HepG2 (cell line): ENCODE data around the gene FLACC1. TPM values are rescaled to one million over a fixed set of nuclear protein-coding genes. Genes with fewer than 3 reads are reported as not detected.

Experiments
- ATAC-seq: fragments of 200-7000 bp; cut with Tn5 transposase; 3 replicates; pipeline ENCODE4 v1.9.1; 2020; ENCODE audit warnings: mild to moderate bottlenecking, moderate library complexity
- BruUV-seq: library from RNA; stranded (reverse); fragments of 400-500 nt; replicated peaks from 2 replicates; lab custom pipeline; 2021; lab: Mats Ljungman, UMichigan
- CTCF ChIA-PET: fragments of 300-600 bp; formaldehyde crosslinking; extraction: SDS; loops from one replicate; lab custom pipeline; 2021; ENCODE audit warnings: low total read pairs, inconsistent platforms, low intra/inter-chr PET ratio; lab: Yijun Ruan, JAX
- POLR2A ChIA-PET: fragments of 350-600 bp; sonication (Branson Sonifier 250); formaldehyde crosslinking; loops from one replicate; lab custom pipeline; 2020; ENCODE audit warnings: antibody characterized with exemption, inconsistent platforms; lab: Yijun Ruan, JAX
- DNase-seq: peaks from one replicate; pipeline ENCODE4 v3.0.0-alpha.2; 2015; ENCODE audit warnings: low spot score
- FAIRE-seq: peaks from 3 replicates; lab custom pipeline; 2011; peaks lifted over from hg19 to GRCh38; lab: Jason Lieb, UNC
- H2AFZ ChIP-seq: one replicate; pipeline ENCODE4 v1.6.1; 2011; ENCODE audit warnings: low read length, inconsistent platforms
- H3K27ac ChIP-seq: fragments of 300-600 bp; 3 replicates; pipeline ENCODE4 v1.8.0; 2011; ENCODE audit warnings: mixed run types, mild to moderate bottlenecking, mixed read lengths, low read length, inconsistent platforms; ENCODE audit not compliant: insufficient read depth; ENCODE audit errors: extremely low read length
- H3K27me3 ChIP-seq, 2 experiments: fragments of 200-600 bp in 1 of 2; 2 replicates in 1 of 2; 3 replicates in 1 of 2; pipeline versions ENCODE4 v1.6.0 to v1.8.0; 2011; ENCODE audit warnings: low read length in 2 of 2, mild to moderate bottlenecking in 2 of 2, moderate library complexity in 2 of 2, inconsistent platforms in 1 of 2; ENCODE audit not compliant: insufficient read depth in 2 of 2, control insufficient read depth in 1 of 2
- H3K36me3 ChIP-seq, 2 experiments: fragments of 200-600 bp in 1 of 2; replicated peaks in 1 of 2; 2 replicates in 1 of 2; 3 replicates in 1 of 2; pipeline versions ENCODE4 v1.5.1 to v1.8.0; 2011; ENCODE audit warnings: low read length in 2 of 2, inconsistent platforms in 1 of 2; ENCODE audit not compliant: insufficient read depth in 2 of 2, control insufficient read depth in 1 of 2
- H3K4me1 ChIP-seq: 2 replicates; pipeline ENCODE4 v1.5.1; 2012; ENCODE audit warnings: low read length, inconsistent platforms; ENCODE audit not compliant: insufficient read depth
- H3K4me2 ChIP-seq: 2 replicates; pipeline ENCODE4 v1.6.0; 2011; ENCODE audit warnings: low read depth, low read length, inconsistent platforms
- H3K4me3 ChIP-seq, 3 experiments: fragments of 200-600 bp in 1 of 3; sonication (generic), shearing (Covaris generic) in 1 of 3; replicated peaks in 1 of 3; 2 replicates each; pipeline ENCODE4 v1.5.1; 2011 to 2016; ENCODE audit warnings: low read length in 3 of 3, inconsistent platforms in 2 of 3, low read depth in 2 of 3, mild to moderate bottlenecking in 2 of 3, control low read depth in 1 of 3, mixed read lengths in 1 of 3; ENCODE audit not compliant: insufficient read depth in 1 of 3
- H3K79me2 ChIP-seq: one replicate; pipeline ENCODE4 v1.6.1; 2011; ENCODE audit warnings: low read length, inconsistent platforms; ENCODE audit not compliant: insufficient read depth
- H3K9ac ChIP-seq: 2 replicates; pipeline ENCODE4 v1.6.0; 2011; ENCODE audit warnings: mild to moderate bottlenecking, low read depth, low read length, inconsistent platforms; ENCODE audit not compliant: insufficient read depth
- H3K9me3 ChIP-seq: 2 replicates; pipeline ENCODE4 v1.5.1; 2012; ENCODE audit warnings: mild to moderate bottlenecking, low read length
- H4K20me1 ChIP-seq: 2 replicates; pipeline ENCODE4 v1.6.0; 2011; ENCODE audit warnings: inconsistent platforms, mild to moderate bottlenecking, low read length, moderate library complexity; ENCODE audit not compliant: insufficient read depth
- CBX2 ChIP-seq, 2 experiments: fragments of 200-600 bp in 1 of 2; sonication (generic); formaldehyde crosslinking in 1 of 2; IDR thresholded peaks; 2 replicates each; pipeline versions ENCODE4 v1.7.0 to v1.8.1; 2018 to 2022; ENCODE audit warnings: low read depth in 2 of 2, low read length in 1 of 2, mild to moderate bottlenecking in 1 of 2, missing genetic modification reagents in 1 of 2
- HOXA3 ChIP-seq: sonication (generic); formaldehyde crosslinking; IDR thresholded peaks from 2 replicates; pipeline ENCODE4 v1.5.0; 2020; ENCODE audit warnings: missing genetic modification reagents
- KLF11 ChIP-seq: IDR thresholded peaks from 2 replicates; pipeline ENCODE4 v1.6.1; 2016; ENCODE audit warnings: missing compliant biosample characterization
- KLF6 ChIP-seq: IDR thresholded peaks from 2 replicates; pipeline ENCODE4 v1.8.0; 2016; ENCODE audit warnings: missing biosample characterization, missing genetic modification reagents
- PHF21A ChIP-seq: sonication (generic); formaldehyde crosslinking; IDR thresholded peaks from 2 replicates; pipeline ENCODE4 v1.5.0; 2020; ENCODE audit warnings: mild to moderate bottlenecking, missing genetic modification reagents
- PHF5A ChIP-seq: IDR thresholded peaks from one replicate; pipeline ENCODE4 v1.6.1; 2018; ENCODE audit warnings: low read depth, missing genetic modification reagents; ENCODE audit not compliant: unreplicated experiment
- REPIN1 ChIP-seq: sonication (generic); formaldehyde crosslinking; IDR thresholded peaks from 2 replicates; pipeline ENCODE4 v1.8.0; 2022; ENCODE audit warnings: missing genetic modification reagents, low read depth, mild to moderate bottlenecking, borderline replicate concordance
- TCF12 ChIP-seq, 2 experiments: fragments of 450-650 bp in 1 of 2; sonication (generic) in 1 of 2; formaldehyde crosslinking in 1 of 2; IDR thresholded peaks; 2 replicates each; pipeline versions ENCODE4 v1.6.1 to v1.8.0; 2017 to 2022; ENCODE audit warnings: antibody characterized with exemption in 1 of 2, mild to moderate bottlenecking in 1 of 2, missing genetic modification reagents in 1 of 2, moderate library complexity in 1 of 2
- ZBTB8A ChIP-seq: sonication (generic); formaldehyde crosslinking; IDR thresholded peaks from 2 replicates; pipeline ENCODE4 v1.4.0; 2020; ENCODE audit warnings: mild to moderate bottlenecking, low read depth, missing genetic modification reagents, borderline replicate concordance
- ZFP36L2 ChIP-seq: sonication (generic); formaldehyde crosslinking; IDR thresholded peaks from 2 replicates; pipeline ENCODE4 v1.4.0; 2020; ENCODE audit warnings: missing genetic modification reagents
- ZNF441 ChIP-seq: sonication (generic); formaldehyde crosslinking; IDR thresholded peaks from 2 replicates; pipeline ENCODE4 v1.7.0; 2021; ENCODE audit warnings: missing genetic modification reagents, borderline replicate concordance
- whole genome bisulfite sequencing: methylation state at CpG from one replicate; pipeline ENCODE4 v1.1.6; 2017; ENCODE audit warnings: low lambda C conversion rate; 5-methylcytosine and 5-hydroxymethylcytosine counted together
- in situ Hi-C: cut with HindIII; loops from 2 replicates; pipeline ENCODE4 v1.10.0; 2017; ENCODE audit warnings: low pct_unique_long_range_greater_than_20kb; ENCODE audit not compliant: extremely low pct_ligation_motif_present
- intact Hi-C: fragments of 100-400 bp; cut with micrococcal nuclease; formaldehyde crosslinking; loops from one replicate; pipeline ENCODE4 v1.10.0; 2022; ENCODE audit not compliant: unreplicated experiment
- polyA plus RNA-seq, 8 experiments: library from polyadenylated mRNA; depleted of rRNA in 3 of 8; stranded (reverse) in 7 of 8; unstranded in 1 of 8; fragments of >200 nt; fragmentation: Illumina TruSeq in 4 of 8; extraction: Trizol in 4 of 8; gene quantifications; 2 replicates each; pipeline versions ENCODE4 v1.2.1 to v1.2.3, GENCODE V29; 2011 to 2016; ENCODE audit warnings: low read depth in 4 of 8, missing spikeins in 1 of 8, mixed read lengths in 1 of 8; ENCODE audit not compliant: insufficient read depth in 1 of 8
- total RNA-seq, 5 experiments: library from RNA; depleted of rRNA; stranded (reverse); fragments of >200 nt; fragmentation: Illumina TruSeq; extraction: Trizol; gene quantifications; 2 replicates each; pipeline ENCODE4 v1.2.3, GENCODE V29; 2016; ENCODE audit warnings: low read depth in 1 of 5
- TF ChIP-seq, protein P1 (sequence below): sonication (generic); formaldehyde crosslinking; IDR thresholded peaks from 2 replicates; pipeline ENCODE4 v1.4.0; 2020; ENCODE audit warnings: missing genetic modification reagents
- TF ChIP-seq, protein P2 (sequence below): IDR thresholded peaks from 2 replicates; pipeline ENCODE4 v1.6.1; 2016; ENCODE audit warnings: control low read depth
- TF ChIP-seq, protein P3 (sequence below): sonication (generic); formaldehyde crosslinking; IDR thresholded peaks from 2 replicates; pipeline ENCODE4 v1.4.0; 2020; ENCODE audit warnings: mild to moderate bottlenecking, missing genetic modification reagents

FLACC1 gene
- total and polyA plus RNA-seq, 2 of the 13 experiments (the other 11 are each of a cell fraction or from before 2014, with no cell fraction given), result 0.35 to 0.59 TPM

DNA sequence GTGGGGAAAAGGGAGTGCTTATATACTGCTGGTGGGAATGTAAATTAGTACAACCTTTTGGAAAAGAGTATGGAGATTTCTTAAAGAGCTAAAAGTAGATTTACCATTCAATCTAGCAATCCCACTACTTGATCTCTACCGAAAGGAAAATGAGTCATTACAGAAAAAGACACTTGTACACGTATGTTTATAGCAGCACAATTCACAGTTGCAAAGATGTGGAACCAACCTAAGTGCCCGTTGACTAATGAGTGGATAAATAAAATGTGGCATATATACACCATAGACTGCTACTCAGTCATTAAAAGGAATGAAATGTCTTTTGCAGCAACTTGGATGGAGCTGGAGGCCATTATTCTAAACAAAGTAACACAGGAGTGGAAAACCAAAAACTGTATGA, 29.5 kb downstream of the FLACC1 start:
- intact Hi-C loops (no loop called here), in situ Hi-C loops (no loop called here)
- peaks cover 7% of the 10 kb centered on the region; the same call in 1 of the 2 replicates for H3K9me3 ChIP-seq
- no peak overlapping the region for H3K27ac ChIP-seq
- no peaks in the 10 kb centered on the region for H3K4me1 ChIP-seq
- H3K36me3 ChIP-seq, result no peaks in the 10 kb centered on the region
- no peak overlapping the region for H3K4me2 ChIP-seq
- no peaks in the 10 kb centered on the region for H3K79me2 ChIP-seq
- peaks cover 0 to 3% of the 10 kb centered on the region in 2 experiments; a peak in 3 of 5 replicates for H3K27me3 ChIP-seq
- ChIA-PET CTCF (no interaction called here), POLR2A (no interaction called here)
- no peaks in the 10 kb centered on the region for H4K20me1 ChIP-seq
- H2AFZ ChIP-seq, result no peak overlapping the region
- 23% methylated on average over 3 of the region's 3 CpGs for WGBS
- H3K9ac ChIP-seq, result no peak overlapping the region
- no peak for DNase-seq
- no peak for ATAC-seq
- no peak for FAIRE-seq
- BruUV-seq, result no TSS peak
- TF ChIP-seq ZNF441 (CRISPR knock-in tag), result no peak
- no peak for TF ChIP-seq TCF12 (IDR thresholded peaks at IDR 0.05)
- TF ChIP-seq TCF12 (CRISPR knock-in tag; IDR thresholded peaks at IDR 0.05), result no peak
- no peak for TF ChIP-seq ZBTB8A
- no peak for TF ChIP-seq REPIN1 (CRISPR knock-in tag)
- no peak for TF ChIP-seq CBX2 (IDR thresholded peaks at IDR 0.05; ENCODE audit: low read depth, low read length)
- no peak for TF ChIP-seq CBX2 (CRISPR knock-in tag; IDR thresholded peaks at IDR 0.05; ENCODE audit: low read depth)
- TF ChIP-seq KLF11 (CRISPR knock-in tag), result no peak
- TF ChIP-seq PHF5A (CRISPR knock-in tag), result no peak
- TF ChIP-seq ZFP36L2 (CRISPR knock-in tag), result no peak
- TF ChIP-seq, protein P1, sequence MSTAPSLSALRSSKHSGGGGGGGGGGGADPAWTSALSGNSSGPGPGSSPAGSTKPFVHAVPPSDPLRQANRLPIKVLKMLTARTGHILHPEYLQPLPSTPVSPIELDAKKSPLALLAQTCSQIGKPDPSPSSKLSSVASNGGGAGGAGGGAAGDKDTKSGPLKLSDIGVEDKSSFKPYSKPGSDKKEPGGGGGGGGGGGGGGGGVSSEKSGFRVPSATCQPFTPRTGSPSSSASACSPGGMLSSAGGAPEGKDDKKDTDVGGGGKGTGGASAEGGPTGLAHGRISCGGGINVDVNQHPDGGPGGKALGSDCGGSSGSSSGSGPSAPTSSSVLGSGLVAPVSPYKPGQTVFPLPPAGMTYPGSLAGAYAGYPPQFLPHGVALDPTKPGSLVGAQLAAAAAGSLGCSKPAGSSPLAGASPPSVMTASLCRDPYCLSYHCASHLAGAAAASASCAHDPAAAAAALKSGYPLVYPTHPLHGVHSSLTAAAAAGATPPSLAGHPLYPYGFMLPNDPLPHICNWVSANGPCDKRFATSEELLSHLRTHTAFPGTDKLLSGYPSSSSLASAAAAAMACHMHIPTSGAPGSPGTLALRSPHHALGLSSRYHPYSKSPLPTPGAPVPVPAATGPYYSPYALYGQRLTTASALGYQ (CRISPR knock-in tag), result no peak
- no peak for TF ChIP-seq PHF21A (CRISPR knock-in tag)
- TF ChIP-seq HOXA3 (CRISPR knock-in tag), result no peak
- TF ChIP-seq KLF6 (CRISPR knock-in tag), result no peak
- TF ChIP-seq, protein P2, sequence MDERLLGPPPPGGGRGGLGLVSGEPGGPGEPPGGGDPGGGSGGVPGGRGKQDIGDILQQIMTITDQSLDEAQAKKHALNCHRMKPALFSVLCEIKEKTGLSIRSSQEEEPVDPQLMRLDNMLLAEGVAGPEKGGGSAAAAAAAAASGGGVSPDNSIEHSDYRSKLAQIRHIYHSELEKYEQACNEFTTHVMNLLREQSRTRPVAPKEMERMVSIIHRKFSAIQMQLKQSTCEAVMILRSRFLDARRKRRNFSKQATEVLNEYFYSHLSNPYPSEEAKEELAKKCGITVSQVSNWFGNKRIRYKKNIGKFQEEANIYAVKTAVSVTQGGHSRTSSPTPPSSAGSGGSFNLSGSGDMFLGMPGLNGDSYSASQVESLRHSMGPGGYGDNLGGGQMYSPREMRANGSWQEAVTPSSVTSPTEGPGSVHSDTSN (CRISPR knock-in tag), result no peak
- TF ChIP-seq, protein P3, sequence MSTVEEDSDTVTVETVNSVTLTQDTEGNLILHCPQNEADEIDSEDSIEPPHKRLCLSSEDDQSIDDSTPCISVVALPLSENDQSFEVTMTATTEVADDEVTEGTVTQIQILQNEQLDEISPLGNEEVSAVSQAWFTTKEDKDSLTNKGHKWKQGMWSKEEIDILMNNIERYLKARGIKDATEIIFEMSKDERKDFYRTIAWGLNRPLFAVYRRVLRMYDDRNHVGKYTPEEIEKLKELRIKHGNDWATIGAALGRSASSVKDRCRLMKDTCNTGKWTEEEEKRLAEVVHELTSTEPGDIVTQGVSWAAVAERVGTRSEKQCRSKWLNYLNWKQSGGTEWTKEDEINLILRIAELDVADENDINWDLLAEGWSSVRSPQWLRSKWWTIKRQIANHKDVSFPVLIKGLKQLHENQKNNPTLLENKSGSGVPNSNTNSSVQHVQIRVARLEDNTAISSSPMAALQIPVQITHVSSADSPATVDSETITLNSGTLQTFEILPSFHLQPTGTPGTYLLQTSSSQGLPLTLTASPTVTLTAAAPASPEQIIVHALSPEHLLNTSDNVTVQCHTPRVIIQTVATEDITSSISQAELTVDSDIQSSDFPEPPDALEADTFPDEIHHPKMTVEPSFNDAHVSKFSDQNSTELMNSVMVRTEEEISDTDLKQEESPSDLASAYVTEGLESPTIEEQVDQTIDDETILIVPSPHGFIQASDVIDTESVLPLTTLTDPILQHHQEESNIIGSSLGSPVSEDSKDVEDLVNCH (CRISPR knock-in tag), result no peak
- no peak overlapping the region for H3K4me3 ChIP-seq
